Loucy (cell line): ENCODE data around the gene PHF10.

ENCODE experiments used
- H2AFZ ChIP-seq: fragments of 200-600 bp; sonication (generic); 2 replicates; pipeline ENCODE4 v1.6.0; 2016; ENCODE audit warnings: antibody characterized with exemption, mild to moderate bottlenecking, low read length, moderate library complexity
- H3F3A ChIP-seq: fragments of 200-600 bp; 2 replicates; pipeline ENCODE4 v1.6.0; 2016; ENCODE audit warnings: antibody characterized with exemption, low read depth, mild to moderate bottlenecking
- H3K27me3 ChIP-seq: fragments of 200-600 bp; sonication (generic); 2 replicates; pipeline ENCODE4 v1.6.1; 2014; ENCODE audit warnings: low read length, mild to moderate bottlenecking; ENCODE audit not compliant: insufficient read depth, poor library complexity, severe bottlenecking
- H3K36me3 ChIP-seq: fragments of 200-600 bp; sonication (generic); 2 replicates; pipeline ENCODE4 v1.6.1; 2016; ENCODE audit warnings: low read length; ENCODE audit not compliant: insufficient read depth
- H3K4me1 ChIP-seq: fragments of 200-600 bp; sonication (generic); 2 replicates; pipeline ENCODE4 v1.5.1; 2014; ENCODE audit warnings: low read length, mild to moderate bottlenecking; ENCODE audit not compliant: insufficient read depth, poor library complexity, severe bottlenecking
- H3K4me2 ChIP-seq: fragments of 200-600 bp; sonication (generic); 2 replicates; pipeline ENCODE4 v1.6.0; 2014; ENCODE audit warnings: antibody characterized with exemption, low read length, low read depth, mild to moderate bottlenecking; ENCODE audit not compliant: poor library complexity, severe bottlenecking
- H3K4me3 ChIP-seq: fragments of 200-600 bp; sonication (generic); 2 replicates; pipeline ENCODE4 v1.5.1; 2014; ENCODE audit warnings: low read length, mild to moderate bottlenecking, mixed read lengths; ENCODE audit not compliant: poor library complexity, severe bottlenecking
- H3K79me2 ChIP-seq: fragments of 200-600 bp; sonication (generic); 2 replicates; pipeline ENCODE4 v1.6.1; 2014; ENCODE audit warnings: low read length; ENCODE audit not compliant: insufficient read depth
- H3K9ac ChIP-seq: fragments of 200-600 bp; sonication (generic); 2 replicates; pipeline ENCODE4 v1.6.0; 2014; ENCODE audit warnings: mild to moderate bottlenecking, low read depth, low read length, moderate library complexity; ENCODE audit not compliant: poor library complexity, severe bottlenecking
- H3K9me2 ChIP-seq: fragments of 200-600 bp; sonication (generic); replicated peaks from 2 replicates; pipeline ENCODE4 v1.6.1; 2016; ENCODE audit warnings: low read depth, low read length, mixed read lengths
- H3K9me3 ChIP-seq: fragments of 200-600 bp; sonication (generic); 2 replicates; pipeline ENCODE4 v1.6.1; 2014; ENCODE audit warnings: mild to moderate bottlenecking, antibody characterized with exemption, low read length, low read depth; ENCODE audit not compliant: insufficient read depth
- H4K20me1 ChIP-seq: fragments of 200-600 bp; sonication (generic); 2 replicates; pipeline ENCODE4 v1.6.0; 2014; ENCODE audit warnings: antibody characterized with exemption, low read length, mild to moderate bottlenecking; ENCODE audit not compliant: insufficient read depth, poor library complexity, severe bottlenecking
- EZH2phosphoT487 ChIP-seq: fragments of 200-600 bp; IDR thresholded peaks from 2 replicates; pipeline ENCODE4 v1.6.1; 2018; ENCODE audit warnings: antibody characterized with exemption, mild to moderate bottlenecking, moderate library complexity, borderline replicate concordance
- TF ChIP-seq, protein P1 (sequence below): fragments of 200-600 bp; sonication (generic); conservative IDR thresholded peaks from 2 replicates; pipeline ENCODE4 v1.5.1; 2014; ENCODE audit warnings: mild to moderate bottlenecking, antibody characterized with exemption, low read length

The PHF10 gene

DNA sequence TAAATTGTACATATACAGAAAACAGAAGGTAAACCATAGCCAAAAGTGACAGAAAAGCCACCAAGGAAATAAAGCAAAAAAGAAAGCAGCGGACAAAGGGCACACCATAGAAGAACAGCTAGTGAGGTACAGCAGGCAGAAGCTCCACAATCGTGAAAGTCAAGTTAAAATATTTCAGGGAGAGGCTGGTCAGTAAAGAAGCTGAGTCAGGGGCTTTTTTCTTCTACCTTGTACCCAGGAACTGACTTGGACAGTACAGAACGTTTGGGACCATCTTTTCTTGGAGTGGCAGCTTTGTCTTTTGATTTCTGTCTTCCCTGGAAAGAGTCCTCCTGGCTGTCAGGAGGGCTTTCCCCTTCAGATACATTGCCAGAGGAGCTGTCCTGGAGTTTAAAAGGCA lies 14.3 kb downstream of the PHF10 start:
- Histone ChIP-seq H3K9me2 (no peaks in the 10 kb centered on the region), H4K20me1 (no peaks in the 10 kb centered on the region), H3K36me3 (peaks cover 66% of the 10 kb centered on the region), H3K4me1 (no peaks in the 10 kb centered on the region), H3K79me2 (peaks cover under 1% of the 10 kb centered on the region; the same call in 1 of the 2 replicates), H3K9me3 (no peaks in the 10 kb centered on the region), H3K4me3 (no peak overlapping the region), H3K4me2 (no peak overlapping the region), H3K9ac (peak overlapping the region; percentile 15), H3K27me3 (no peaks in the 10 kb centered on the region), H3F3A (no peaks in the 10 kb centered on the region), H2AFZ (no peak overlapping the region)
- no peak for TF ChIP-seq EZH2phosphoT487
- TF ChIP-seq, protein P1, sequence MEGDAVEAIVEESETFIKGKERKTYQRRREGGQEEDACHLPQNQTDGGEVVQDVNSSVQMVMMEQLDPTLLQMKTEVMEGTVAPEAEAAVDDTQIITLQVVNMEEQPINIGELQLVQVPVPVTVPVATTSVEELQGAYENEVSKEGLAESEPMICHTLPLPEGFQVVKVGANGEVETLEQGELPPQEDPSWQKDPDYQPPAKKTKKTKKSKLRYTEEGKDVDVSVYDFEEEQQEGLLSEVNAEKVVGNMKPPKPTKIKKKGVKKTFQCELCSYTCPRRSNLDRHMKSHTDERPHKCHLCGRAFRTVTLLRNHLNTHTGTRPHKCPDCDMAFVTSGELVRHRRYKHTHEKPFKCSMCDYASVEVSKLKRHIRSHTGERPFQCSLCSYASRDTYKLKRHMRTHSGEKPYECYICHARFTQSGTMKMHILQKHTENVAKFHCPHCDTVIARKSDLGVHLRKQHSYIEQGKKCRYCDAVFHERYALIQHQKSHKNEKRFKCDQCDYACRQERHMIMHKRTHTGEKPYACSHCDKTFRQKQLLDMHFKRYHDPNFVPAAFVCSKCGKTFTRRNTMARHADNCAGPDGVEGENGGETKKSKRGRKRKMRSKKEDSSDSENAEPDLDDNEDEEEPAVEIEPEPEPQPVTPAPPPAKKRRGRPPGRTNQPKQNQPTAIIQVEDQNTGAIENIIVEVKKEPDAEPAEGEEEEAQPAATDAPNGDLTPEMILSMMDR: no peak

DNA sequence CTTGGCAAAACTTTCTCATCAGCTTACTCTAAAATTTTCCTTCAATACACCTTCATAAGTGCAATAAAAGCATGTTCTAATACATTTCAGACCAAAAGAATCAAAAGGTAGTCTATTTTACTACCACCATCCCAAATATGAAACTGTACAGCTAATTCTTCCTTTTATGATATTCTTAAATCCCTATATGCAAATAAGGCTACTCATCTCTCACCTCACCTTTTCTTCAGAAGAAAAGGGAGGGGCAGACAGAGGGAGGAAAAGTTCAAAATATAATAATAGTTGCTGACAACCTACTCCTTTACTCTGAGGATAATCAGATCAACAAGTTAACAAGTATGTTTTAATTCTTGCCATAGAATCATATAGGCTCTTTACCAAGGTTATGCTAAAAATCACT lies 15.0 kb downstream of the PHF10 start:
- TF ChIP-seq, protein P1: no peak
- no peak for TF ChIP-seq EZH2phosphoT487
- Histone ChIP-seq H3K9me2 (no peaks in the 10 kb centered on the region), H3K36me3 (peaks cover 61% of the 10 kb centered on the region), H3K4me3 (no peak overlapping the region), H3K4me1 (peaks cover 3% of the 10 kb centered on the region), H4K20me1 (peaks cover under 1% of the 10 kb centered on the region), H2AFZ (no peak overlapping the region), H3K79me2 (0 out of 2 replicates have a peak, but pooled peaks cover under 1% of the 10 kb centered on the region), H3K4me2 (no peak overlapping the region), H3K9me3 (no peaks in the 10 kb centered on the region), H3K27me3 (no peaks in the 10 kb centered on the region), H3K9ac (peak overlapping the region; percentile 15), H3F3A (no peaks in the 10 kb centered on the region)

DNA sequence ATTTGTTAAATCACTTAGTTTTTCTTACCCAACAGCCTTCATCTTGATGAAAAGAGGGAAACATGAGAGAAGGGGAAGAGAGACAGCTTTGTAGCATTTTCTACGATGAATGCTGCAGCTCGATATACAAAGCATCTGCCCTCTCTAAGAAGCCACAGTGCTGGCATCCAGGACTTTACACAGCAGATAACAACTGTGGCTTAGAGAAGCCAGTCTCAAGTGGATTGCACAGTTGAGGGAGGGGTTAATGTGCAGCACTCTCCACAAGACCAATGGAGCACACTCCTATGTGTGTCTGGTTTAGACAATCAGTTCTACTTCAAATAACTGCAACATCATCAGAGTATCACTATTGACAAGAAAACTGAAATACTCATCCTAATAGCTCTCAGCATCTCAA lies 16.5 kb downstream of the PHF10 start:
- TF ChIP-seq, protein P1: no peak
- TF ChIP-seq EZH2phosphoT487: no peak
- Histone ChIP-seq H3K79me2 (peaks cover 16% of the 10 kb centered on the region), H4K20me1 (peaks cover 11% of the 10 kb centered on the region), H3K9me2 (no peaks in the 10 kb centered on the region), H3K9me3 (no peaks in the 10 kb centered on the region), H3F3A (no peaks in the 10 kb centered on the region), H3K4me3 (no peak overlapping the region), H3K4me1 (peaks cover 18% of the 10 kb centered on the region), H3K9ac (no peak overlapping the region), H3K27me3 (no peaks in the 10 kb centered on the region), H3K4me2 (no peak overlapping the region), H3K36me3 (peaks cover 51% of the 10 kb centered on the region), H2AFZ (no peak overlapping the region)
